Uterus (tissue), 4 donors: ENCODE measurements around the gene KATNA1. TPM values are rescaled to one million over a fixed set of nuclear protein-coding genes. Genes with fewer than 3 reads are reported as not detected.
A peak's percentile ranks its signal among the peaks of the same experiment; 100 is the strongest.

Source experiments
- DNase-seq, 2 donors: peaks; one replicate each; pipeline ENCODE4 v3.0.0-alpha.2; 2019 to 2020
- H3K27ac ChIP-seq, 2 donors: fragments of 200-600 bp; sonication (generic); 1 replicate in 1 of 2; 2 replicates in 1 of 2; pipeline ENCODE4 v1.5.1; 2016 to 2018
- H3K27me3 ChIP-seq, 2 donors: fragments of 200-600 bp; sonication (generic); one replicate each; pipeline ENCODE4 v1.5.1; 2018 to 2019; ENCODE audit warnings: control low read depth in 1 of 2
- H3K36me3 ChIP-seq, 2 donors: fragments of 200-600 bp; sonication (generic); one replicate each; pipeline ENCODE4 v1.5.1; 2019; ENCODE audit warnings: control low read depth in 1 of 2
- H3K4me1 ChIP-seq, 2 donors: fragments of 200-600 bp; sonication (generic); one replicate each; pipeline ENCODE4 v1.5.1; 2018 to 2019; ENCODE audit warnings: control low read depth in 1 of 2
- H3K4me3 ChIP-seq, 2 donors: fragments of 200-600 bp; sonication (generic); 1 replicate in 1 of 2; 2 replicates in 1 of 2; pipeline ENCODE4 v1.5.1; 2018 to 2019; ENCODE audit warnings: mild to moderate bottlenecking in 1 of 2
- H3K9me3 ChIP-seq, 2 donors: fragments of 200-600 bp; sonication (generic); one replicate each; pipeline ENCODE4 v1.5.1; 2019; ENCODE audit warnings: control low read depth in 1 of 2
- CTCF ChIP-seq, 4 experiments: fragments of 200-600 bp in 2 of 4; fragments of 450-650 bp in 2 of 4; sonication (generic) in 2 of 4; IDR thresholded peaks; one replicate each; pipeline ENCODE4 v1.5.1; 2016 to 2019; ENCODE audit warnings: antibody characterized with exemption in 4 of 4, mild to moderate bottlenecking in 2 of 4, moderate library complexity in 1 of 4
- POLR2A ChIP-seq, 2 donors: fragments of 450-650 bp; IDR thresholded peaks; one replicate each; pipeline ENCODE4 v1.6.1; 2016; ENCODE audit warnings: antibody characterized with exemption in 2 of 2, mild to moderate bottlenecking in 1 of 2, moderate library complexity in 1 of 2
- intact Hi-C: fragments of 100-400 bp; cut with DNase I; formaldehyde crosslinking; loops from one replicate; pipeline ENCODE4 v1.15.1; 2023; ENCODE audit warnings: low total_unique reads
- small RNA-seq: library from RNA; depleted of rRNA; stranded (forward); fragments of <200 nt; gene quantifications from one replicate; pipeline ENCODE3, GENCODE V24; 2016
- total RNA-seq, 4 donors: library from RNA; depleted of rRNA in 3 of 4; stranded (reverse); fragments of >200 nt in 3 of 4; gene quantifications; one replicate each; pipeline versions ENCODE4 v1.1.0 to v1.2.4, GENCODE V29; 2014 to 2023
- donor health status: DM: yes; HTN: yes; CAD: no.

The KATNA1 gene
- total RNA-seq, 4 donors from 2014 or later: 15.6 to 80.2 (median 32.3) TPM

- Histone ChIP-seq H3K4me1 (peaks cover 0 to 8% of the 10 kb centered on the region in 2 donors), H3K27me3 (no peaks in the 10 kb centered on the region), H3K27ac (peak overlapping the region; percentile 83 to 92), H3K36me3 (no peaks in the 10 kb centered on the region), H3K9me3 (no peaks in the 10 kb centered on the region), H3K4me3 (peak overlapping the region; percentile 59 to 75)
- DNase-seq: peak; percentile 41 to 42
- intact Hi-C loops: no loop called here
- no peak for TF ChIP-seq CTCF (IDR thresholded peaks at IDR 0.05)
- TF ChIP-seq POLR2A (IDR thresholded peaks at IDR 0.05): no peak
Observed at GRCh38 chr6:149545258-149545753, 103.2 kb downstream of the KATNA1 start.

Small RNA genes within 50 kb of the gene (small RNA-seq; reads per million reads assigned to genes)
- gene RF00019 (not detected), gene RF00410 (not detected)

Other genes with a start within 250 kb of the KATNA1 start
- 10 to 100 TPM in 1 of 4 donors, 1 to 10 TPM in 2, not detected in 1; 1.2 to 15.3 (median 5.9) TPM for gene SUMO4, start 248.5 kb downstream of the KATNA1 start, total RNA-seq
- gene ZC3H12D, start 163.7 kb downstream of the KATNA1 start, total RNA-seq: 1 to 10 TPM in 1 of 4 donors, under 1 TPM in 2, not detected in 1; 0.26 to 1.7 (median 0.40) TPM
- 10 to 100 TPM; 10.2 to 57.2 (median 43.2) TPM for gene PPIL4, start 102.7 kb downstream of the KATNA1 start, total RNA-seq
- 10 to 100 TPM; 16.1 to 83.7 (median 75.3) TPM for gene GINM1, start 82.3 kb downstream of the KATNA1 start, total RNA-seq
- gene LATS1, start 69.4 kb upstream of the KATNA1 start, total RNA-seq: 10 to 100 TPM in 3 of 4 donors, 1 to 10 TPM in 1; 8.5 to 45.4 (median 27.4) TPM
- 10 to 100 TPM; 20.2 to 71.2 (median 48.3) TPM for gene NUP43, start 97.8 kb upstream of the KATNA1 start, total RNA-seq
- 100 to 1,000 TPM in 2 of 4 donors, 10 to 100 TPM in 2; 34.4 to 147 (median 88.6) TPM for gene PCMT1, start 101.0 kb upstream of the KATNA1 start, total RNA-seq
- gene LRP11, start 215.6 kb upstream of the KATNA1 start, total RNA-seq: 10 to 100 TPM; 22.0 to 61.7 (median 29.8) TPM
- gene RAET1E, start 249.4 kb upstream of the KATNA1 start, total RNA-seq: under 1 TPM in 1 of 4 donors, not detected in 3; 0.55 TPM